HG03575 (cell line): ENCODE data around the gene EIF4A2.
"Not testable (repeated sequence)": the region's sequence is repeated elsewhere in the genome, so short reads cannot be mapped to it uniquely, and the experiment has no call there.

Experiments used
- ATAC-seq: cut with Tn5 transposase; IDR thresholded peaks from one replicate; pipeline ENCODE4 v1.9.1; 2021; ENCODE audit not compliant: unreplicated experiment, insufficient number of reproducible peaks, low FRiP score; ENCODE audit errors: extremely low read depth

EIF4A2 gene

GRCh38 chr3:186811313-186811712 lies 27.9 kb downstream of the EIF4A2 start:
- not testable (repeated sequence) for ATAC-seq

- no peak for ATAC-seq
Measured at GRCh38 chr3:186814100-186814499, 30.7 kb downstream of the EIF4A2 start.

- ATAC-seq, result no peak
Measured at GRCh38 chr3:186815435-186815834, 32.1 kb downstream of the EIF4A2 start.

GRCh38 chr3:186818516-186818915 lies 35.1 kb downstream of the EIF4A2 start:
- ATAC-seq, result no peak

- ATAC-seq, result no peak
Measured at GRCh38 chr3:186818956-186819355, 35.6 kb downstream of the EIF4A2 start.

GRCh38 chr3:186821429-186822387 lies 38.3 kb downstream of the EIF4A2 start:
- ATAC-seq, result no peak

- not testable (repeated sequence) for ATAC-seq
Measured at GRCh38 chr3:186822388-186822759, 39.0 kb downstream of the EIF4A2 start.

- no peak for ATAC-seq
Measured at GRCh38 chr3:186823386-186823785, 40.0 kb downstream of the EIF4A2 start.

GRCh38 chr3:186824430-186825139 lies 41.2 kb downstream of the EIF4A2 start:
- no peak for ATAC-seq

- no peak for ATAC-seq
Measured at GRCh38 chr3:186825294-186825821, 42.0 kb downstream of the EIF4A2 start.

- no peak for ATAC-seq
Measured at GRCh38 chr3:186825872-186826409, 42.6 kb downstream of the EIF4A2 start.

GRCh38 chr3:186826410-186826975 lies 43.1 kb downstream of the EIF4A2 start:
- ATAC-seq, result no peak

GRCh38 chr3:186826976-186827857 lies 43.8 kb downstream of the EIF4A2 start:
- ATAC-seq, result no peak

GRCh38 chr3:186828340-186828739 lies 45.0 kb downstream of the EIF4A2 start:
- ATAC-seq, result no peak

GRCh38 chr3:186831798-186832197 lies 48.4 kb downstream of the EIF4A2 start:
- ATAC-seq, result no peak

- no peak for ATAC-seq
Measured at GRCh38 chr3:186832276-186832675, 48.9 kb downstream of the EIF4A2 start.
